ENCODE data around the gene PCDHB3.
"Not testable (repeated sequence)": the region's sequence is repeated elsewhere in the genome, so short reads cannot be mapped to it uniquely, and the experiment has no call there.

The PCDHB3 gene

GRCh38 chr5:141100243-141100805 lies at the start of gene PCDHB3:
TSS of gene PCDHB3 (plus strand) at chr5:141100473. CDS start at chr5:141100650, 177 bp downstream.
- no peak for DNase-seq

GRCh38 chr5:141050622-141051520 lies 49.4 kb upstream of the PCDHB3 start, which contains the start of gene PCDHB1:
TSS of gene PCDHB1 (plus strand) at chr5:141051374. CDS start at chr5:141051471, 97 bp downstream.
- DNase-seq = no peak

GRCh38 chr5:141051521-141051866 lies 48.8 kb upstream of the PCDHB3 start:
- DNase-seq = no peak

DNA sequence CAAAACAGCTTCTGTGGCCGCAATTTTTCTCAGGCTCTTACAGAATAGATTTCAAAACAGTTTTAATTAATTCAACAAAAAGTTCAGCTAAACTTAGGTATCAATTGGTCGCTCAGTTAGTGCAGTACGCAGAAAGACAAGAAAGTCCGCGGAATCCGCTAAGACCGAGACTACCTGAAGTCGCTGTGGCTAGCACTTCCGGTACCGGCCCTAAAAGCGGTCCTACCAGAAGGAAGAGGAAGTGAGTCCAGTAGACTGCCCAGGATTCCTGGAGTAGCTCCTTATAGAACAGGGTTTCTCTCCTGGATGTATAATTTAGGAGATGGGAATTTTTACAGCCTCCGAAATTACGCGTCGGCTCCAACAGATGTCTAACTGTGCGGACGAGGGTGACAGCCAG lies 22.4 kb upstream of the PCDHB3 start:
- DNase-seq = no peak

- DNase-seq = no peak
Measured at GRCh38 chr5:141082228-141082627, 18.0 kb upstream of the PCDHB3 start.

GRCh38 chr5:141084487-141084989 lies 15.7 kb upstream of the PCDHB3 start:
- peak; percentile 54 for DNase-seq

DNA sequence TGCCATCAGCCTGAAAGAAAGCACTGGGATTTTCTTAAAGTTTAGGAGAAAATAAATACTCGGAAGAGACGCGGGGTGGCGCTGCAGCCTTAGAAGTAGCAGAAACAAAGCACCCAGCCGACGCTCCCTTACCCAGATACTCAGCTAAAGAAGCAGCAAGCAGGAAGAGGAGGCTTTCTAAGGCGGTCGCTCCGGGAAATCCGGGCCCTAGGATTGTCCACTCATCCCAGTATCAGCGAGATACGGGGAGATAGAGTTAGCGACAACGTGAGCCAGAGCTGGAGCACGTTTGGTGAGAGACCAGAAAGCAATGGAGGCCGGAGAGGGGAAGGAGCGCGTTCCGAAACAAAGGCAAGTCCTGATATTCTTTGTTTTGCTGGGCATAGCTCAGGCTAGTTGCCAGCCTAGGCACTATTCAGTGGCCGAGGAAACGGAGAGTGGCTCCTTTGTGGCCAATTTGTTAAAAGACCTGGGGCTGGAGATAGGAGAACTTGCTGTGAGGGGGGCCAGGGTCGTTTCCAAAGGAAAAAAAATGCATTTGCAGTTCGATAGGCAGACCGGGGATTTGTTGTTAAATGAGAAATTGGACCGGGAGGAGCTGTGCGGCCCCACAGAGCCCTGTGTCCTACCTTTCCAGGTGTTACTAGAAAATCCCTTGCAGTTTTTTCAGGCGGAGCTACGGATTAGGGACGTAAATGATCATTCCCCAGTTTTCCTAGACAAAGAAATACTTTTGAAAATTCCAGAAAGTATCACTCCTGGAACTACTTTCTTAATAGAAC lies 5.6 kb upstream of the PCDHB3 start, which contains the start of gene PCDHB2:
Gene PCDHB2, plus strand, starts transcription at position 135 of the 782 bp plus-strand sequence. Its CDS starts 176 bp downstream, at position 311.
- DNase-seq = no peak

DNA sequence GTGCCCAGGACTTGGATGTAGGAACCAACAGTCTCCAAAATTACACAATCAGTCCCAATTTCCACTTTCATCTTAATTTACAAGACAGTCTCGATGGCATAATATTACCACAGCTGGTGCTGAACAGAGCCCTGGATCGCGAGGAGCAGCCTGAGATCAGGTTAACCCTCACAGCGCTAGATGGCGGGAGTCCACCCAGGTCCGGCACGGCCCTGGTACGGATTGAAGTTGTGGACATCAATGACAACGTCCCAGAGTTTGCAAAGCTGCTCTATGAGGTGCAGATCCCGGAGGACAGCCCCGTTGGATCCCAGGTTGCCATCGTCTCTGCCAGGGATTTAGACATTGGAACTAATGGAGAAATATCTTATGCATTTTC lies 5.0 kb upstream of the PCDHB3 start:
- no peak for DNase-seq

DNA sequence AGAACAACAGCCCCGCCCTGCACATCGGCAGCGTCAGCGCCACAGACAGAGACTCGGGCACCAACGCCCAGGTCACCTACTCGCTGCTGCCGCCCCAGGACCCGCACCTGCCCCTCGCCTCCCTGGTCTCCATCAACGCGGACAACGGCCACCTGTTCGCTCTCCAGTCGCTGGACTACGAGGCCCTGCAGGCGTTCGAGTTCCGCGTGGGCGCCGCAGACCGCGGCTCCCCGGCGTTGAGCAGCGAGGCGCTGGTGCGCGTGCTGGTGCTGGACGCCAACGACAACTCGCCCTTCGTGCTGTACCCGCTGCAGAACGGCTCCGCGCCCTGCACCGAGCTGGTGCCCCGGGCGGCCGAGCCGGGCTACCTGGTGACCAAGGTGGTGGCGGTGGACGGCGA lies 4.1 kb upstream of the PCDHB3 start:
- not testable (repeated sequence) for DNase-seq

DNA sequence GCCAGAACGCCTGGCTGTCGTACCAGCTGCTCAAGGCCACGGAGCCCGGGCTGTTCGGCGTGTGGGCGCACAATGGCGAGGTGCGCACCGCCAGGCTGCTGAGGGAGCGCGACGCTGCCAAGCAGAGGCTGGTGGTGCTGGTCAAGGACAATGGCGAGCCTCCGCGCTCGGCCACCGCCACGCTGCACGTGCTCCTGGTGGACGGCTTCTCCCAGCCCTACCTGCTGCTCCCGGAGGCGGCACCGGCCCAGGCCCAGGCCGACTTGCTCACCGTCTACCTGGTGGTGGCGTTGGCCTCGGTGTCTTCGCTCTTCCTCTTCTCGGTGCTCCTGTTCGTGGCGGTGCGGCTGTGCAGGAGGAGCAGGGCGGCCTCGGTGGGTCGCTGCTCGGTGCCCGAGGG lies 3.7 kb upstream of the PCDHB3 start:
- DNase-seq = not testable (repeated sequence)

DNA sequence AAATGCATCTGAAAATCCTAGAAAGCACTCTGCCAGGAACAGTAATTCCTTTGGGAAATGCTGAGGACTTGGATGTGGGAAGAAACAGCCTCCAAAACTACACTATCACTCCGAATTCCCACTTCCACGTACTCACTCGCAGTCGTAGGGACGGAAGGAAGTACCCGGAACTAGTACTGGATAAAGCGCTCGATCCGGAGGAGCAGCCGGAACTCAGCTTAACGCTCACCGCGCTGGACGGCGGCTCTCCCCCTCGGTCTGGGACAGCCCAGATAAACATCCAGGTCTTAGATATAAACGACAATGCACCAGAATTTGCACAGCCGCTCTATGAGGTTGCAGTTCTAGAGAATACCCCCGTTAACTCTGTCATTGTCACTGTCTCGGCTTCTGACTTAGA lies 786 bp downstream of the PCDHB3 start:
- DNase-seq = no peak

GRCh38 chr5:141102070-141102469 lies 1.8 kb downstream of the PCDHB3 start:
- DNase-seq = not testable (repeated sequence)

- not testable (repeated sequence) for DNase-seq
Measured at GRCh38 chr5:141102471-141102870, 2.2 kb downstream of the PCDHB3 start.

DNA sequence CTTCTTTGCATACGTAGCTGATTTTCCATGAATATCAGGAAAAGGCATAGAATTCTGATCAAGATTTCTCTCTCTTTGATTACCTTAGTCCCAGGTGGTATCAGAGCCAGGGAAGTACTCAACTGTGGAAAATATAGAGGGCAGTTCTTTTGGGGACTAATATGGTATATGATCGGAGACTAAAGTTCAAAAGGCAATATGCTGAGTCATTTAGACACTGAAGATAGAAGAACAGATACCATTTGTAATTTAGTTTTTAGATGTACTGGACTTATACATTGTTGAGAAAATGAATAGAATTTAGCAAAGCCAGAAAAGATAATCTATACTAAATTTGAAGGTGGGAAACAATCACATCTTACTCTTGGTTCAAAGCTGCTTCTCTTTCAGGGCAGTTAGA lies 5.1 kb downstream of the PCDHB3 start:
- DNase-seq = no peak

GRCh38 chr5:141119250-141119649 lies 19.0 kb downstream of the PCDHB3 start:
- DNase-seq = no peak

GRCh38 chr5:141121563-141121962 lies 21.3 kb downstream of the PCDHB3 start, which contains the start of gene PCDHB4:
TSS of gene PCDHB4 (plus strand) at chr5:141121818. CDS start at chr5:141121999, 181 bp downstream.
- DNase-seq = no peak

DNA sequence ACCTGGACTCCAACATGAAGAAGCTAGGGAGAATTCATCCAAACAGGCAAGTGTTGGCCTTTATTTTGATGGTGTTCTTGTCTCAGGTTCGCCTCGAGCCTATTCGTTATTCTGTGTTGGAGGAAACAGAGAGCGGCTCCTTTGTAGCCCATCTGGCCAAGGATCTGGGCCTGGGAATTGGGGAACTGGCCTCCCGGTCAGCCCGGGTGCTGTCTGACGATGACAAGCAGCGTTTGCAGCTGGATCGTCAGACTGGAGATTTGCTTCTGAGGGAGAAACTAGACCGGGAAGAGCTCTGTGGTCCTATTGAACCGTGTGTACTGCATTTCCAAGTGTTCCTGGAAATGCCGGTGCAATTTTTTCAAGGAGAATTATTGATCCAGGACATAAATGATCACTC lies 21.7 kb downstream of the PCDHB3 start:
- DNase-seq = no peak

- DNase-seq = not testable (repeated sequence)
Measured at GRCh38 chr5:141123396-141124135, 23.3 kb downstream of the PCDHB3 start.

DNA sequence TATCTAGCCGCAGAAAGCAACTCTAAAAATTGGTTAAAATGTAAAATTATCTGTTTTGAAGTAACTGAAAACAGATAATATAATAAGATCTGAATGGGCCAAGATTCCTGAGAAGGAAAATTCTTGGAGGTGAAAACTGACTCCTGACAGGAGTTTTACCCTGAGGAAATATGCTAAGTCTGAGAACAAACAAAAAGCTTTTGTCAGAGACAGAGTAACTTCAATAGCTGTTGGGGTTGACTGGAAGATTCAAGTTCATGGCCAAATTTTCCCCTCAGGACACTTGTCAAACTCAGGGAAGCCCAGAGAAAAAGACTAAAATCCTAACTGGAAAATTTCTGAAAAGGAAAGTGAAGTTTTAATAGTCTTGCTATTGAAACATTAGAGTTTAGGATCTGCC lies 27.0 kb downstream of the PCDHB3 start:
- DNase-seq = no peak

DNA sequence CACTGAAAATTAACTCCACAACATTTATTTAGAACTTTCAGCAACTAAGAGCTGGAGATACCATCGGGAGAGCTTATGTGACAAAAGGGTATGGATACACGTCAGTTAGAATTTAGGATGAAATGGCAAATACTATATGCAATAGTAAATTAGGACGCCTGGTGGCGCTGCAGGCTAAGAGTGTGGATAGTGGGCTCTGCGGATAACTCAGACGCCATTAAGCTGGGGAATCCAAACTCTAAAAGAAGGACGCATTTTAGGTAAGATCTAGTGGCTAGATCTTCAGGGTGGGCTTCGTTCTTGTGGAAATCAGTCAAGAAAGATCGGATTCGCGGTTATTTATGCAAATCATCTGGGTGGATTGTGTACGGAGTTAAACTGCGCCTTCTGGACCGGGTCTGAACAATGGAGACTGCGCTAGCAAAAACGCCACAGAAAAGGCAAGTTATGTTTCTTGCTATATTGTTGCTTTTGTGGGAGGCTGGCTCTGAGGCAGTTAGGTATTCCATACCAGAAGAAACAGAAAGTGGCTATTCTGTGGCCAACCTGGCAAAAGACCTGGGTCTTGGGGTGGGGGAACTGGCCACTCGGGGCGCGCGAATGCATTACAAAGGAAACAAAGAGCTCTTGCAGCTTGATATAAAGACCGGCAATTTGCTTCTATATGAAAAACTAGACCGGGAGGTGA lies 34.9 kb downstream of the PCDHB3 start, which contains the start of gene PCDHB5:
Gene PCDHB5, plus strand, starts transcription at position 177 of the 688 bp plus-strand sequence. Its CDS starts 229 bp downstream, at position 406.
- DNase-seq = no peak

DNA sequence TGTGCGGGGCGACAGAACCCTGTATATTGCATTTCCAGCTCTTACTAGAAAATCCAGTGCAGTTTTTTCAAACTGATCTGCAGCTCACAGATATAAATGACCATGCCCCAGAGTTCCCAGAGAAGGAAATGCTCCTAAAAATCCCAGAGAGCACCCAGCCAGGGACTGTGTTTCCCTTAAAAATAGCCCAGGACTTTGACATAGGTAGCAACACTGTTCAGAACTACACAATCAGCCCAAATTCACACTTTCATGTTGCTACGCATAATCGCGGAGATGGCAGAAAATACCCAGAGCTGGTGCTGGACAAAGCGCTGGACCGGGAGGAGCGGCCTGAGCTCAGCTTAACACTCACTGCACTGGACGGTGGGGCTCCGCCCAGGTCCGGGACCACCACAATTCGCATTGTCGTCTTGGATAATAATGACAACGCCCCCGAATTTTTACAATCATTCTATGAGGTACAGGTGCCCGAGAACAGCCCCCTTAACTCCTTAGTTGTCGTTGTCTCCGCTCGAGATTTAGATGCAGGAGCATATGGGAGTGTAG lies 35.5 kb downstream of the PCDHB3 start:
- DNase-seq = no peak

All from CD4-positive, alpha-beta T cell treated with Interleukin-21 for 1 hour (primary cell).